ENCODE results near the gene SOX8. TPM values are rescaled to one million over a fixed set of nuclear protein-coding genes. Genes with fewer than 3 reads are reported as not detected.

The SOX8 gene
- total RNA-seq, 4 donors from 2014 or later, result 3.0 to 27.7 (median 11.4) TPM

- no peak for TF ChIP-seq POLR2A (IDR thresholded peaks at IDR 0.05)
- no peak for TF ChIP-seq CTCF (IDR thresholded peaks at IDR 0.05)
- DNase-seq (ENCODE audit: low spot score in 2 of 2), result no peak
- intact Hi-C loops (cut with DNase I; ENCODE audit: low total_unique reads), result no loop called here
- no peak overlapping the region for H3K4me3 ChIP-seq (ENCODE audit: low read depth, poor library complexity, severe bottlenecking)
- 85 to 89% methylated on average over 17 of the region's 17 CpGs for WGBS, 2 donors
These were observed 8.2 kb upstream of the SOX8 start for GRCh38 chr16:973366-973765.

- WGBS, 2 donors, result 64 to 70% methylated on average over 21 of the region's 21 CpGs
- intact Hi-C loops (cut with DNase I; ENCODE audit: low total_unique reads), result no loop called here
- no peak overlapping the region for H3K4me3 ChIP-seq (ENCODE audit: low read depth, poor library complexity, severe bottlenecking)
- no peak for TF ChIP-seq CTCF (IDR thresholded peaks at IDR 0.05)
- TF ChIP-seq POLR2A (IDR thresholded peaks at IDR 0.05), result no peak
- DNase-seq (ENCODE audit: low spot score in 2 of 2), result no peak
These were observed 7.5 kb upstream of the SOX8 start for GRCh38 chr16:974001-974601.

- no peak for TF ChIP-seq CTCF (IDR thresholded peaks at IDR 0.05)
- no peak for TF ChIP-seq POLR2A (IDR thresholded peaks at IDR 0.05)
- whole genome bisulfite sequencing, 2 donors, result 58 to 71% methylated on average over 19 to 22 of the region's 26 CpGs
- intact Hi-C loops (cut with DNase I; ENCODE audit: low total_unique reads), result no loop called here
- no peak for DNase-seq (ENCODE audit: low spot score in 2 of 2)
- H3K4me3 ChIP-seq (ENCODE audit: low read depth, poor library complexity, severe bottlenecking), result no peak overlapping the region
These were observed 6.8 kb upstream of the SOX8 start for GRCh38 chr16:974611-975261.

- 86 to 91% methylated on average over 12 of the region's 12 CpGs for WGBS, 2 donors
- TF ChIP-seq POLR2A (IDR thresholded peaks at IDR 0.05) (no peak), CTCF (IDR thresholded peaks at IDR 0.05) (no peak)
- no peak overlapping the region for H3K4me3 ChIP-seq (ENCODE audit: low read depth, poor library complexity, severe bottlenecking)
- intact Hi-C loops (cut with DNase I; ENCODE audit: low total_unique reads), result no loop called here
- no peak for DNase-seq (ENCODE audit: low spot score in 2 of 2)
These were observed 6.3 kb upstream of the SOX8 start for GRCh38 chr16:975291-975690.

- no peak for TF ChIP-seq CTCF (IDR thresholded peaks at IDR 0.05)
- WGBS, 2 donors, result 83% methylated on average over 15 to 22 of the region's 24 CpGs
- no peak for DNase-seq (ENCODE audit: low spot score in 2 of 2)
- intact Hi-C loops (cut with DNase I; ENCODE audit: low total_unique reads), result no loop called here
- H3K4me3 ChIP-seq (ENCODE audit: low read depth, poor library complexity, severe bottlenecking), result no peak overlapping the region
These were observed 5.1 kb upstream of the SOX8 start for GRCh38 chr16:976389-976931.

All from lower leg skin (tissue), 4 donors.